ENCODE results near the gene PTP4A2. TPM values are rescaled to one million over a fixed set of nuclear protein-coding genes. Genes with fewer than 3 reads are reported as not detected.

PTP4A2 gene
- polyA plus RNA-seq, 1 donor, result 194 TPM

GRCh38 chr1:31888291-31888690 is 49.9 kb downstream of the PTP4A2 start:
- no peak for DNase-seq (ENCODE audit: low read depth)

- DNase-seq (ENCODE audit: low read depth), result no peak
Observed at GRCh38 chr1:31886866-31887265, 51.3 kb downstream of the PTP4A2 start.

DNA sequence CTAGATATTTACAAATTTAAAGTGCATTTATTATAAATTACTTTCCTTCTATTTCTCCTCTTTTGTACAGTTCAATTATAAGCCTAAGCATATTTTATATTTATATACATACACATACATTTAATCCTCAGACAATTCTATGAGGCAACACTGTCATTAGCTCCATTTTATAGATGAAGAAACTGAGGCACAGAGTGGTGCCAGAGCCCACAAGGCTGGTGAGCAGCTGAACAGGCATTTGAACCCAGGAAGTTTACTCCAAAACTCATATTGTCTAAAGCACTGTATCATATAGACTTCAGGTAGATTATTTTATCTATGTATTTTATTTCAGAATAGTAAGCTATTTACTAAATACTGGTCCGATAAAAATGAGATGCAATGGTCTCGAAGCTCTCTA is 52.3 kb downstream of the PTP4A2 start:
- DNase-seq (ENCODE audit: low read depth), result no peak

DNA sequence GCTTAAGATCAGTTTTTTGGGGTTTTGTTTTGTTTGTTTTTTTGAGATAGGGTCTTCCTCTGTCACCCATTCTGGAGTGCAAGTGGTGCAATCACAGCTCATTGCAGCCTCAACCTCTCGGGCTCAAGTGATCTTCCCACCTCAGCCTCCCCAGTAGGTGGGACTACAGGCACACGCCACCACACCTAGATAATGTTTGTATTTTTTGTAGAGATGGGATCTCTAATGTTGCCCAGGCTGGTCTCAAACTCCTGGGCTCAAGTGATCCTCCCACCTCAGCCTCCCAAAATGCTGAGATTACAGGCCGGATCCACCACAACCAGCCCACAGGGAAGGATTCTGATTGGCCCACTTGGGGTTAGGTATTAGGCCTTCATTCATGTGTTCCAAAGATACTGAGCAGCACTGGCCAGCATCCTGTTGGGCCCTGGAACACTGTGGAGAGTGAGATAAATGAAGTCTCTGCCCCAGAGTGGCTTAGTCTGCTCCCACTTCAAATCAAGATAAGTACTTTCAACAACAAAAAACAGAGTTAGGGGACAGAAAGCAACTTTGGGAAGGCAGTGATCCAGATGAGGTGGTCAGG is 54.7 kb downstream of the PTP4A2 start:
- DNase-seq (ENCODE audit: low read depth), result no peak

- DNase-seq (ENCODE audit: low read depth), result no peak
Observed at GRCh38 chr1:31881688-31882000, 56.5 kb downstream of the PTP4A2 start.

DNA sequence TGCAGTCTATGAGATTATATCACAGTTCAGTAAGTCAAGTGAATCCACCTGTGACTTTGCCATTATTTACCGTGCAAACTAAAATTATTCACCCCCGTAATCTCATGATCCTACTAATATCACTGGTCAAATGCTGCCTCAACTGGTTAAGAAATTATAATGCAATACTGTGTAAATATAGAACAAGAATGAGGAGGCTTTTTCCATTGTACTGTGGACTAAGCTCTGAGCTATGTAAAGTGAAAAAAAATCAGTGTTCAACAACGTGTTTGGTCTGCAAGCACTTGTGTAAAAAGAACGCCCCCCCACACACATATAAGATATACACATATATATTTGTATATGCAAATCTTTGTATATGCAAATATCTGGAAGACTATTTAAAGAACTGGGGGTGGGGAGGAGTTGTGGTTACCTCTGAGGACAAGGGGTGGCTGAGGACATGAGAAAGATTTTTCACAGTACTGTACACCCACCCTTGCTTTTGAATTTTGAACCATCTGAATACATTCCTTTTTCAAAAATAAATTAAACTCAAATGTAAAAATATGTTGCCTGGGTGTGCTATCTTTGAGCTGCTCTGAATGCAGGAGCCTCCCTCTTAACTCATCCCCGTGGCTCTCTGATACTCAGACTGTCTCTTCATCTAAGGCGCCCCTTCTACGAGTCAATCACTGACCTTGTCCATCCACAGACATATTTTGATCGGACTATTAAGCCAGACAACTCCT is 57.0 kb downstream of the PTP4A2 start:
- DNase-seq (ENCODE audit: low read depth), result no peak

- no peak for DNase-seq (ENCODE audit: low read depth)
Observed at GRCh38 chr1:31879981-31880608, 58.1 kb downstream of the PTP4A2 start.

GRCh38 chr1:31878058-31878457 is 60.1 kb downstream of the PTP4A2 start:
- no peak for DNase-seq (ENCODE audit: low read depth)

DNA sequence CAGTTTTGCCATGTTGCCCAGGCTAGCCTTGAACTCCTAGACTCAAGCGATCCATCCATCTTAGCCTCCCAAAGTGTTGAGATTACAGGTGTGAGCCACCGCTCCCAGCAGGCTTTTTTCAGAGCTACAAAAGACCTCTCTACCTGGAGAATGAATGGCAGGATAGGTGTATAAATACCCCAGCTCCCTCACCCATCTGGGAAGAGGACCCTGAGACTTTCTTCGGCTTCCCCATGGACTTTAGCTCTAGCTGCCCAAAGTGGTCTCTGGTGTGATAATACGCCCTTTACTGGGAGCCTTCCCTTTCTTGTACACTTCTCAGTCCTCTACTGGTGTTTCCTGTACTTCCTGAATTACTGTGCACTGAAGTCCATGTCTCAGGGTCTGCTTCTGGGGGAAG is 60.6 kb downstream of the PTP4A2 start:
- DNase-seq (ENCODE audit: low read depth), result no peak

- no peak for DNase-seq (ENCODE audit: low read depth)
Observed at GRCh38 chr1:31875636-31876236, 62.4 kb downstream of the PTP4A2 start.

- DNase-seq (ENCODE audit: low read depth), result no peak
Observed at GRCh38 chr1:31874942-31875341, 63.2 kb downstream of the PTP4A2 start.

- no peak for DNase-seq (ENCODE audit: low read depth)
Observed at GRCh38 chr1:31872658-31873636, 65.2 kb downstream of the PTP4A2 start.

DNA sequence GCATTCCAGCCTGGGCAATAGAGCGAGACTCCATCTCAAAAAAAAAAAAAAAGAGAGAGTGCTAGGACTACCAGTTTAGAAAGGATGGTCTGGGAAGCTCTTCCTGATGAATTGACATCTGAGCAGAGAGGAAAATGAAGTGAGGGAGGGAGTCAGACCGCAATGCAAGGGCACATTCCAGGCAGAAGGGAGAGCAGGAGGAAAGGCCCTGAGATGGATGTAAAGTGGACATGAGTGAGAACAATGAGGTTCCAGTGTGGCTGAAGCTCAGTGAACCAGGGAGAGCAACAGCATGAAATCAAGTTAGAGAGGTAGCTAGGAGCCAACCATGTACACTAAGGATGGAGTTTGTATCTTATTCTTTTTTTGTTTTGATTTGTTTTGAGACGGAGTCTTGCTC is 66.5 kb downstream of the PTP4A2 start:
- no peak for DNase-seq (ENCODE audit: low read depth)

- no peak for DNase-seq (ENCODE audit: low read depth)
Observed at GRCh38 chr1:31870086-31870736, 68.0 kb downstream of the PTP4A2 start.

- no peak for DNase-seq (ENCODE audit: low read depth)
Observed at GRCh38 chr1:31869449-31869848, 68.7 kb downstream of the PTP4A2 start.

GRCh38 chr1:31868862-31869261 is 69.3 kb downstream of the PTP4A2 start:
- no peak for DNase-seq (ENCODE audit: low read depth)

GRCh38 chr1:31867546-31867945 is 70.6 kb downstream of the PTP4A2 start:
- no peak for DNase-seq (ENCODE audit: low read depth)

- DNase-seq (ENCODE audit: low read depth), result no peak
Observed at GRCh38 chr1:31866450-31867032, 71.6 kb downstream of the PTP4A2 start.

- no peak for DNase-seq (ENCODE audit: low read depth)
Observed at GRCh38 chr1:31865728-31866449, 72.3 kb downstream of the PTP4A2 start.

- DNase-seq (ENCODE audit: low read depth), result no peak
Observed at GRCh38 chr1:31862071-31862470, 76.1 kb downstream of the PTP4A2 start.
